ENCODE results near the gene LZTS3.
"Not testable (repeated sequence)": the region's sequence is repeated elsewhere in the genome, so short reads cannot be mapped to it uniquely, and the experiment has no call there.

LZTS3 gene

GRCh38 chr20:3133155-3133554, 40.2 kb downstream of the LZTS3 start:
- no peak for FAIRE-seq

DNA sequence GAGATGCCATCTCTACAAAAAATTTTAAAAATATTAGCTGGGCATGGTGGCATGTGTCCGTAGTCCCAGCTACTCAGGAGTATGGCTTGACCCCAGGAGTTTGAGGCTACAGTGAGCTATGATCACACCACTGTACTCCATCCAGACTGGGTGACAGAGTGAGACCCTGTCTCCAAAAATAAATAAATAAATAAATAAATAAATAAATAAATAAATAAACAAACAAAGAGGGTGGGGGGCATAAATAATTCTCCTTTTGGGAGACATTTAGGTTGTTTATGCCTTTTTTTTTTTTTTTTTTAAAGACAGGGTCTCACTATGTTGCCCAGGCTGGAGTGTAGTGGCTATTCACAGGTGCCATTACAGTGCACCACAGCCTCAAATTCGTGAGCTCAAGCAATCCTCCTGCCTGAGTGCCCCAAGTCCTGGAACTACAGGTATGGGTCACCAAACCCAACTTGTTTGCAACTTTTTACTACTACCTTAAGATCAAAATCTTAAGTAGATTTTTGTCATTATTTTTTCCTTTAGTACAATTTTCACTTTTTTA, 43.2 kb downstream of the LZTS3 start:
- FAIRE-seq, result no peak

DNA sequence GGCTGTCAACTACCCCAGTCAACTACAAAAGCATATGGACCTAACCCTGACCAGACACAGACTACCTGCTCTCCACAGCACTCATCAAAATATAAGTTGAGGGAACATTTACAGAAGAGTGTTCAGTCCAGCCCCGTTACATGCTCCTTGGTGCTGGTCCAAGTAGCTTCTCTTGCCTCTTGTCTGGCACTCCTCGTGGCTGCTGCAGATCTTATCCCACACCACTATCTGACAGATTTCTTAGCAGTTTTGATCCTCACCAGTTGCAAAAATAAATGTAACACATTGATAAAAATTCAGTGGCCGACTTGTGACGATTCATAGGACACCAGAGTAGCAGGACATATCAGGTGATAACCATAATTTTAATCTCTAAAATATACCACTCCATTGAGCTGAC, 44.3 kb downstream of the LZTS3 start:
- FAIRE-seq, result no peak

DNA sequence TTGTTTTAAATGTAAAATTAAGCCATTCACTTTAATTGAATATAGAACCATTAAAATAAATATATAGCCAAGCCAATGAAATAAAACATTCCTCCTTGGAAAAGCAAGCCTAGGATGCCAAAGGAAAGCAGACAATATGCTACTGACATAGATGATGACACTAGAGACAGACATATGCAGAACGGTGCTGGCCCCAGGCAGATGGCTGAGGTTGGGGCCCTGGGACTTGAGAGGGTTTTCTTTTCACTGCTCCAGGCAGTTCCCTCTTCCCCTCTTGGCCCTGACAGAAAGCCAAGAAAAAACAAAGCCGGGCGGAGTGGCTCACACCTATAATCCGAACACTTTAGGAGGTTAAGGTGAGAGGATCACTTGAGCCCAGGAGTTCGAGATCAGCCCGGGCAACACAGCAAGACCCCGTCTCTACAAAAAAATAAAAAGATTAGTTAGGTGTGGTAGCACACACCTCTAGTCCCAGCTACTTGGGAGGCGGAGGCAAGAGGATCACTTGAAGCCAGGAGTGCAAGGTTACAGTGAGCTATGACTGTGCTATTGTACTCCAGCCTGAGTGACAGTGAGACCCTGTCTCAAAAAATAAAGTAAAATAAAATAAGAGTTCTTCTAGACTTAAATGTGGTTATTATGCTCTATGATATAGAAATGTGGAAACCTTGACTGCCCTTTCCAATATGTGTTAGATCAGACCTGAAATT, 44.9 kb downstream of the LZTS3 start:
- no peak for FAIRE-seq

GRCh38 chr20:3126527-3126859, 46.9 kb downstream of the LZTS3 start:
- no peak for FAIRE-seq

GRCh38 chr20:3125776-3126526, 47.4 kb downstream of the LZTS3 start:
- not testable (repeated sequence) for FAIRE-seq

GRCh38 chr20:3124773-3125560, 48.4 kb downstream of the LZTS3 start:
- not testable (repeated sequence) for FAIRE-seq

DNA sequence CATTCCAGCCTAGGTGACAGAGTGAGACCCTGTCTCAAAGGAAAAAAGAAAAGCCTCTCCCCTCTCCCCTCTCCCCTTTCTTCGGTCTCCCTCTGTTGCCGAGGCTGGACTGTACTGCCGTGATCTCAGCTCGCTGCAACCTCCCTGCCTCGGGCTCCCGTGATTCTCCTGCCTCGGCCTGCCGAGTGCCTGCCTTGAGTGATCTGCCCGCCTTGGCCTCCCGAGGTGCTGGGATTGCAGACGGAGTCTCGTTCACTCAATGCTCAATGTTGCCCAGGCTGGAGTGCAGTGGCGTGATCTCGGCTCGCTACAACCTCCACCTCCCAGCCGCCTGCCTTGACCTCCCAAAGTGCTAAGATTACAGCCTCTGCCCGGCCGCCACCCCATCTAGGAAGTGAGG, 49.2 kb downstream of the LZTS3 start:
- FAIRE-seq, result not testable (repeated sequence)

- FAIRE-seq, result no peak
Observed at GRCh38 chr20:3123542-3123941, 49.8 kb downstream of the LZTS3 start.

DNA sequence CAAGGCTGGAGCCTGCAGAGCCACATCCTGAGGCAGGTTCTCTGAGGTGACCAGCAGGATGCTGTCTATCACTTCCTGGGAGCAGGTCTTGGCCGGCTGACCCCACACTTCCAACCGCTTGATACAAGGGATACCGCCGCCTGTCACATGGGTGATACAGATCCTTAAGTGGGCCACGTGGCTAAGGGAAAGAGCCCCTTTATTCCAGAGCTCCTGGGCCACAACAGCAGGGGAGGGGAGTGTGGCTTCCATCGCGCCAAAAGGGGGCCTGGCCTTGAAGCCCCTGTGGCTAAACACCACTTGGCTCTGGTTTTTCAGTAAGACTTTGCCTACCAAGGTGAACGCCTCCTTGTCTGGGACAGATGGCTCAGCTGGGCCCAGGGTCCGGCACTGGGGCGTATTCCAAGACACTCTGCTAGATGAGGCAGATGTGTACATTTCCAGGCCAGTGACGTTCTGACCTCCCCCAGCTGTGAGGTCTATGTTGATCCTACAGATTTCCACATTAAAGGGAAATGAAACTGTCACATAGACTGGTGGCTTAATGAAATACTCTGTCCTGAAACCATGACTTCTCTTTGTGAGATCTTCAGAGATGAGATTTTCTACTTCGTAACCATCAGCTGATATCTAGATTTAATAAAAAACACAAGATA, 51.3 kb downstream of the LZTS3 start:
- no peak for FAIRE-seq

- FAIRE-seq, result no peak
Observed at GRCh38 chr20:3121271-3121911, 52.0 kb downstream of the LZTS3 start.

- FAIRE-seq, result no peak
Observed at GRCh38 chr20:3119044-3119443, 54.3 kb downstream of the LZTS3 start.

DNA sequence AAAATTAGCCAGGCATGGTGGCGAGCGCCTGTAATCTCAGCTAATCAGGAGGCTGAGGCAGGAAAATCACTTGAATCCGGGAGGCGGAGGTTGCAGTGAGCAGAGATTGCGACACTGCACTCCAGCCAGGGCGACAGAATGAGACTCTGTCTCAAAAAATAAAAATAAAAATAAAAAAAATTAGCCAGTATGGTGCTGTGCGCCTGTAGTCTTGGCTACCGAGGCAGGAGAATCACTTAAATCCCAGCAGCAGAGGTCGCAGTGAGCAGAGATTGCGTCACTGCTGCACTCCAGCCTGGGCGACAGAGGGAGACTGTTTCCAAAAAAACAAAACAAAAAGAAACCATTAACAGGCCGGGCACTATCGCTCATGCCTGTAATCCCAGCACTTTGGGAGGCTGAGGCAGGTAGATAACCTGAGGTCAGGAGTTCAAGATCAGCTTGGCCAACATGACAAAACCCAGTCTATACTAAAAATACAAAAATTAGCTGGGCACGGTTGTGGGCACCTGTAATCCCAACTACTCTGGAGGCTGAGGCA, 55.4 kb downstream of the LZTS3 start:
- FAIRE-seq, result not testable (repeated sequence)

- FAIRE-seq, result no peak
Observed at GRCh38 chr20:3116341-3116740, 57.0 kb downstream of the LZTS3 start.

- FAIRE-seq, result peak; percentile 91
Observed at GRCh38 chr20:3115190-3116107, 57.9 kb downstream of the LZTS3 start.
